Smooth muscle cell (in vitro differentiated cells): ENCODE data around the gene AK9. TPM values are rescaled to one million over a fixed set of nuclear protein-coding genes. Genes with fewer than 3 reads are reported as not detected.
"Not testable (repeated sequence)": the region's sequence is repeated elsewhere in the genome, so short reads cannot be mapped to it uniquely, and the experiment has no call there.

Experiments
- DNase-seq: peaks from one replicate; lab custom pipeline; 2025; ENCODE audit not compliant: unreplicated experiment; lab: John Stamatoyannopoulos, UW
- H2AFZ ChIP-seq: fragments of 200-600 bp; sonication (generic); 2 replicates; pipeline ENCODE4 v1.6.0; 2016; ENCODE audit warnings: antibody characterized with exemption, low read depth, mild to moderate bottlenecking
- H3F3A ChIP-seq: fragments of 200-600 bp; sonication (generic); 2 replicates; pipeline ENCODE4 v1.6.0; 2017; ENCODE audit warnings: antibody characterized with exemption, low read depth
- H3K27ac ChIP-seq: fragments of 200-600 bp; sonication (generic); 2 replicates; pipeline ENCODE4 v1.5.1; 2016; ENCODE audit warnings: low read depth, mild to moderate bottlenecking
- H3K27me3 ChIP-seq: fragments of 200-600 bp; sonication (generic); 2 replicates; pipeline ENCODE4 v1.6.1; 2016; ENCODE audit warnings: low read depth, mild to moderate bottlenecking
- H3K36me3 ChIP-seq: fragments of 200-600 bp; sonication (generic); 2 replicates; pipeline ENCODE4 v1.5.1; 2016; ENCODE audit warnings: low read depth
- H3K4me1 ChIP-seq: fragments of 200-600 bp; sonication (generic); 2 replicates; pipeline ENCODE4 v1.5.1; 2016; ENCODE audit warnings: low read depth
- H3K4me2 ChIP-seq: fragments of 200-600 bp; sonication (generic); 2 replicates; pipeline ENCODE4 v1.6.0; 2016; ENCODE audit warnings: mild to moderate bottlenecking
- H3K4me3 ChIP-seq: fragments of 200-600 bp; sonication (generic); 2 replicates; pipeline ENCODE4 v1.5.1; 2016; ENCODE audit warnings: mild to moderate bottlenecking
- H3K79me2 ChIP-seq: fragments of 200-600 bp; sonication (generic); 2 replicates; pipeline ENCODE4 v1.6.0; 2016; ENCODE audit warnings: low read depth, mild to moderate bottlenecking
- H3K9ac ChIP-seq: fragments of 200-600 bp; sonication (generic); 2 replicates; pipeline ENCODE4 v1.6.0; 2016; ENCODE audit warnings: low read depth
- H3K9me3 ChIP-seq: fragments of 200-600 bp; sonication (generic); replicated peaks from 2 replicates; pipeline ENCODE4 v1.5.1; 2016; ENCODE audit warnings: low read depth
- H4K20me1 ChIP-seq: fragments of 200-600 bp; sonication (generic); 2 replicates; pipeline ENCODE4 v1.6.0; 2016; ENCODE audit warnings: low read depth
- WGBS: methylation state at CpG from one replicate; pipeline ENCODE4 v1.1.7; 2016; ENCODE audit warnings: low lambda C conversion rate; 5-methylcytosine and 5-hydroxymethylcytosine counted together
- polyA plus RNA-seq: library from polyadenylated mRNA; unstranded; fragments of >200 nt; fragmentation: Nextera tagmentation; extraction: Ambion mirVana; gene quantifications from 2 replicates; pipeline ENCODE4 v1.2.1, GENCODE V29; 2016
- total RNA-seq: library from RNA; depleted of rRNA; stranded (reverse); fragments of >200 nt; gene quantifications from 2 replicates; pipeline ENCODE4 v1.2.3, GENCODE V29; 2014
- TF ChIP-seq, protein P1 (sequence below): fragments of 200-600 bp; sonication (generic); IDR thresholded peaks from 2 replicates; pipeline ENCODE4 v1.5.1; 2017; ENCODE audit warnings: borderline replicate concordance, mild to moderate bottlenecking, antibody characterized with exemption; ENCODE audit not compliant: insufficient read depth, poor library complexity, severe bottlenecking

The AK9 gene
- total and polyA plus RNA-seq, 2 experiments from 2014 or later = 1.9 to 7.2 TPM

DNA sequence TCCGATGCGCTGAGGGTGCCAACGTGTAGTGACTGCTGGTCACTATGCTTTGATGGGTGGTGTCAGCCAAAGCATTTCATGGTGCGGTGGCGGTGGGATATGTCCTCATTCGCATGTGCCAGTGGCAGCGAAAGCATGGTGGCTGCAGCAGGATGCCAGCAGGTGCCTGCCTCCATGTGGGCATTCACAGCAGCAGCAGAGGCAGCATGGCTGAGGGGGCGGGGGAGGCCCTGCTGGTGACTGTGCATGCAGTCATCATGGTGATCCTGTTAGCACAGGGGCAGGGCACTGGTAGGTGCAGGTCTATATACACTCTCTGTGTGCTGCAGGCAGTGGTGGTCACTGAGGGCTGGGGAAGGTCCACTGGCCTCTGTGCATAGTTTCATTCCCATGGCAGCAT is 22.1 kb upstream of the AK9 start:
- no peak overlapping the region for H3K4me3 ChIP-seq
- no peak overlapping the region for H3K9ac ChIP-seq
- no peak for DNase-seq
- 89% methylated on average over 8 of the region's 8 CpGs for WGBS
- no peak overlapping the region for H2AFZ ChIP-seq
- H3K27ac ChIP-seq = no peak overlapping the region
- no peaks in the 10 kb centered on the region for H3K36me3 ChIP-seq
- no peaks in the 10 kb centered on the region for H3K27me3 ChIP-seq
- no peaks in the 10 kb centered on the region for H3F3A ChIP-seq
- H3K4me1 ChIP-seq = no peaks in the 10 kb centered on the region
- H3K9me3 ChIP-seq = no peaks in the 10 kb centered on the region
- no peak overlapping the region for H3K4me2 ChIP-seq
- peaks cover 16% of the 10 kb centered on the region for H4K20me1 ChIP-seq
- TF ChIP-seq, protein P1, sequence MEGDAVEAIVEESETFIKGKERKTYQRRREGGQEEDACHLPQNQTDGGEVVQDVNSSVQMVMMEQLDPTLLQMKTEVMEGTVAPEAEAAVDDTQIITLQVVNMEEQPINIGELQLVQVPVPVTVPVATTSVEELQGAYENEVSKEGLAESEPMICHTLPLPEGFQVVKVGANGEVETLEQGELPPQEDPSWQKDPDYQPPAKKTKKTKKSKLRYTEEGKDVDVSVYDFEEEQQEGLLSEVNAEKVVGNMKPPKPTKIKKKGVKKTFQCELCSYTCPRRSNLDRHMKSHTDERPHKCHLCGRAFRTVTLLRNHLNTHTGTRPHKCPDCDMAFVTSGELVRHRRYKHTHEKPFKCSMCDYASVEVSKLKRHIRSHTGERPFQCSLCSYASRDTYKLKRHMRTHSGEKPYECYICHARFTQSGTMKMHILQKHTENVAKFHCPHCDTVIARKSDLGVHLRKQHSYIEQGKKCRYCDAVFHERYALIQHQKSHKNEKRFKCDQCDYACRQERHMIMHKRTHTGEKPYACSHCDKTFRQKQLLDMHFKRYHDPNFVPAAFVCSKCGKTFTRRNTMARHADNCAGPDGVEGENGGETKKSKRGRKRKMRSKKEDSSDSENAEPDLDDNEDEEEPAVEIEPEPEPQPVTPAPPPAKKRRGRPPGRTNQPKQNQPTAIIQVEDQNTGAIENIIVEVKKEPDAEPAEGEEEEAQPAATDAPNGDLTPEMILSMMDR = no peak
- H3K79me2 ChIP-seq = no peaks in the 10 kb centered on the region

DNA sequence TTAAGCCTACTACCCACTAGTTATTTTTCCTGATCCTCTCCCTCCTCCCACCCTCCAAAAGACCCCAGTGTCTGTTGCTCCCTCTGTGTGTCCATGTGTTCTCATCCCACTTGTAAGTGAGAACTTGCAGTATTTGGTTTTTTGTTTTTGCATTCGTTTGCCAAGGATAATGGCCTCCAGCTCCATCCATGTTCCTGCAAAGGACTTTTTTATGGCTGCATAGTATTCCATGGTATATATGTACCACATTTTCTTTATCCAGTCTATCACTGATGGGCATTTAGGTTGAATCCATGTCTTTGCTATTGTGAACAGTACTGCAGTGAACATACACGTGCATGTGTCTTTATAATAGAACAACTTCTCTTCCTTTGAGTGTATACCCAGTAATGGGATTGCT is 17.1 kb upstream of the AK9 start:
- peaks cover 12% of the 10 kb centered on the region for H4K20me1 ChIP-seq
- H3F3A ChIP-seq, H3K27me3 ChIP-seq, H3K4me2 ChIP-seq, H3K9me3 ChIP-seq, H3K79me2 ChIP-seq, H3K9ac ChIP-seq, H3K4me1 ChIP-seq, DNase-seq, H3K36me3 ChIP-seq, H3K4me3 ChIP-seq, H2AFZ ChIP-seq, H3K27ac ChIP-seq: not testable (repeated sequence)
- 89% methylated on average over 2 of the region's 2 CpGs for WGBS

DNA sequence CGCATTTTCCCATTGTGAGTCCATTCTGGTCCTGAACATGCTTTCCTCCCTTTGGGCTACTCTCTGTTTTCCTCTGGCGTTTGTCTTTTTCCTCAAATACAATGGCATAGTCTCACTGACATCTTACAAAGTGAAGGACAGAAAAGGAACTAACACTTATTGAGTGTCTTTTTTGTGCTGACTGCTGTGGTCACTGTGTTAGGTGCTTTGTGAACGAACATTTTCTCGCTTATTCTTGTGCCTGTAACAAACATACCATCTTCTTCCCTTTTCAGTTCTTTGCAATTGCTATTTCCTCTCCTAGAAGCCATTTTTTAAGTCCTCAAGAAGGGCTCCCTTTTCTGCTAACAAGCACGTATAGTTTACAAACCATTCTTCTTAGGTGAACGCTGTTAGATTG is 15.5 kb upstream of the AK9 start:
- TF ChIP-seq, protein P1 = no peak

DNA sequence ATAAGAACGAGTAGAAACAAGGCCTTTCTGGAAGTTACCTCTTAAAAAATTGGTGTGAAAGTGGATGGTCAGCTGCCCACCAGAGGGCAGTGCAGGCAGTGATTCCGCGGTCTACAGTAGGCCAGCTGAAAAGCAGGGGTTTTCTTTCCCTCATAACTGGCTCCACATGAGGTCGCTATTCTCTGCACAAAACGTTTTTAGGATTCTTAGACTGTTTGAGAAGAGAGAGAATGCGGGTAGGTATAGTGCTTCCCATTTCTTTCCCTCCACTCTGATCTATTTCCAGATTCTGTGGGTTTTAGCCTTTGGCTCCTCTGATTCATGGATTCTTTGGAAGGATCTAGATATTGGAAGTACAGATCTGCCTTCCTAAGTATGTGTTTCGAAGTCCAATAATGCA is 14.3 kb upstream of the AK9 start:
- Histone ChIP-seq H3K36me3 (no peaks in the 10 kb centered on the region), H3F3A (no peaks in the 10 kb centered on the region), H3K27ac (no peak overlapping the region), H3K4me2 (no peak overlapping the region), H3K4me3 (no peak overlapping the region), H2AFZ (no peak overlapping the region), H3K9me3 (no peaks in the 10 kb centered on the region), H3K4me1 (no peaks in the 10 kb centered on the region), H3K9ac (no peak overlapping the region), H4K20me1 (peaks cover 2% of the 10 kb centered on the region), H3K27me3 (no peaks in the 10 kb centered on the region), H3K79me2 (no peaks in the 10 kb centered on the region)
- peak; percentile 14 for DNase-seq
- TF ChIP-seq, protein P1 = peak; percentile 99
- WGBS = 20% methylated on average over 7 of the region's 7 CpGs

More for the DNA sequence above, 15.5 kb upstream of the AK9 start:
- Histone ChIP-seq H4K20me1 (peaks cover 4% of the 10 kb centered on the region), H3K27me3 (no peaks in the 10 kb centered on the region), H3K4me3 (no peak overlapping the region), H3F3A (no peaks in the 10 kb centered on the region), H3K9me3 (no peaks in the 10 kb centered on the region), H3K79me2 (no peaks in the 10 kb centered on the region), H3K27ac (no peak overlapping the region), H3K9ac (no peak overlapping the region), H3K4me1 (no peaks in the 10 kb centered on the region), H3K36me3 (no peaks in the 10 kb centered on the region), H3K4me2 (no peak overlapping the region), H2AFZ (no peak overlapping the region)
- WGBS = 77% methylated on average over 6 of the region's 6 CpGs
- DNase-seq = no peak
